Right lung (tissue), 5 donors: ENCODE data around the gene LRRC56. TPM values are rescaled to one million over a fixed set of nuclear protein-coding genes. Genes with fewer than 3 reads are reported as not detected.
"Not testable (repeated sequence)": the region's sequence is repeated elsewhere in the genome, so short reads cannot be mapped to it uniquely, and the experiment has no call there.

Experiments
- DNase-seq, 2 donors: peaks; one replicate each; pipeline ENCODE4 v3.0.0-alpha.2; 2013
- polyA plus RNA-seq, 5 donors: library from polyadenylated mRNA; unstranded; fragments of 120-200 nt; gene quantifications; one replicate each; pipeline versions ENCODE4 v1.2.1 to v1.2.3, GENCODE V29; 2013; ENCODE audit warnings: inconsistent platforms in 1 of 5, low replicate concordance in 1 of 5; ENCODE audit not compliant: insufficient read length in 5 of 5, insufficient read depth in 1 of 5

The LRRC56 gene
- polyA plus RNA-seq, 5 donors: 2.3 to 5.0 (median 3.3) TPM

DNA sequence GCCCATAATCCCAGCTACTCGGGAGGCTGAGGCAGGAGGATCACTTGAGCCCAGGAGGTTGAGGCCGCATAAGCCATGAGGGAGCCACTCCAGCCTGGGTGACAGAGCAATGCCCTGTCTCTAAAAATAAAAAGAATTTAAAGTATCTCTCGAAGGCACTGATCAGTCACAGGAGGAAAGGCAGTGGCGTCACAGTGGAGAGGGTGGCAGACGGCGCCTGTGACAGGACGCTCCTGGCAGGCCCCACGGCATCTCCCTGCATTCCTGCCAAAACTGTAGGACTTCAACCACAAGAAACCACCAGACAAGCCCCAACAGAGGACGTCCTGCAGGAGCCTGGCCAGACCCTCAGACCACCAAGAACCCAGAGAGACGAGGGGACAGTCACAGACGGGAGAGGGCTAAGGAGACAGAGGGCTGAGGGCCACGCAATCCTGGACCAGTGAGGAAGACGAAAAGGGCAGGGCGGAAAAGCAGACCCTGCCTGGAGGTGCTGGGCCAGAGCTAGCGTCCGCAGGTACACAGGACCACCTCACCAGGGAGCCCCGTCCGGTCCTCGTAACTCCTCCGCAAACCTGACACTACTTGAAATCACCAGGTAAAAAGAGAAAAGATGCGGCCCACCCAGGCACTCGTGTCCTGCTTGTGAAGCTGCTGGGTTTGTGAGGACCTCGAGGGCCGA lies 36.2 kb upstream of the LRRC56 start:
- DNase-seq: no peak

DNA sequence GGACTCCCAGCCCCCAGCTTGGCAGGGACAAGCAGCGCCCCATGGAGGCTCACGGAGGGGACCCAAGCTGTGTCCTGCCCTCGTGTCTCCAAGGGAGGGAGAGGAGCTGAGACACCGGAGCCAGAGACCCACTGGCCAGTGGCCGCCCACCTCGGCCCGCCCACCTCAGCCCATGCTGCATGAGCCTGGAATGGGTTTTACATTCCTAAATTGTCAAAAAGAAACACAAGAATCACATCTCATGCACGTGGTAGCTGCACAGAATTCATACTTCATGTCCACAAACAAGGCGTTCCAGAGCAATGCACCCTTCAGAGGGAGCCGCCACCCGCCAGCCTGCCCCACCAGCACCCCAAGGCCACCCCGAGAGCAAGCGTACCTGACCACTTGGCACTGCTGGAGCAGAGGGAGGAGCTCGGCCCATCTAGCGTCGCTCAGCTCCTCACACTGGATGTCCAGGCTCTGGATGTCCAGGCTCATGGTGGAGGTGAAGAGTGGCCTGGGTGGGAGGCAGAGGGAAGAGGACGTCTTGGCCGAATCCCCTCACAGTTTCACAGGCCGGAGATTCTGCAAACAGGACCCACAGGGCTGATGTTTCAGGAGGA lies 35.5 kb upstream of the LRRC56 start:
- no peak for DNase-seq

DNA sequence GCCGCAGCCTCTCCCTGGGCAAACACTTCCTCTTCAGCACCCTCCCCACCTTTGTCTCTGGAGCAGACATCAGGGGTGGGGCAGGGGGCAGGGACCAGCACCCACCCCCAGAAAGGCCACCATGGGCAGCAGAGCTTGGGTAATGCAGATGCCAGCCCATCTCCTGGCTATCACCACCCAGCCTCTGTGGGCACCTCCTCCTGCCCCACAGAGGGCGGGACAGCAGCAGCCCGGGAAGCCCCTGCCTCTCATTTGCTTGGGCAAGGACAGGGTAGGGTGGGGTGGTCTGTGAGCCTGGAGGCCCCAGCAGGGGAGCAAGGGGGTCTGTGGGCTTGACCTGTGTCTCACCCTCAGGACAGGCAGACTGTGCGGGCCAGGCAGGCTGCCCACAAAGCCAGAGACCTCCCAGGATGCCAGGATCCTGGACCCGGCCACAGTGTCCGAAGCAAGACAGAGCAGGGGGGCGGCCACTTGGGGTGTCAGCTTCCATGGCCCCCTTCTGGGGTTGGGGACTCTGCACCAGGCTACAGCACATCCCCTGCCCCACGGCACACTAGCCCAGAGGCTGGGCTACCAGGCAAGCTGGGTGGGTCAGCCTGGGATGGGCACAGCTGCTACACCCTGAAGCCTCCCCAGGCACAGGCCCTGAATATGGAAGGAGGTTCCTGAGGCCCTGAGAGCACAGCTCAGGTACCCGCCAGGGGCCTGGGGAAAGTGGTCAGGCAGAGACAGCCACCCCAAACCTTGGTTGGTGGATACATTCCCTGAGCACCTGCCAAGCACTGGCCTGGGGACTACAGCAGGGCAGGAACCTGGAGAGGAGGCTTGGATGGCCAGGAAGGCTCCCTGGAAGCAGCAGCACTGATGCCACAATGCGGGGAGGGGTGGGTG lies 34.8 kb upstream of the LRRC56 start:
- DNase-seq: no peak

DNA sequence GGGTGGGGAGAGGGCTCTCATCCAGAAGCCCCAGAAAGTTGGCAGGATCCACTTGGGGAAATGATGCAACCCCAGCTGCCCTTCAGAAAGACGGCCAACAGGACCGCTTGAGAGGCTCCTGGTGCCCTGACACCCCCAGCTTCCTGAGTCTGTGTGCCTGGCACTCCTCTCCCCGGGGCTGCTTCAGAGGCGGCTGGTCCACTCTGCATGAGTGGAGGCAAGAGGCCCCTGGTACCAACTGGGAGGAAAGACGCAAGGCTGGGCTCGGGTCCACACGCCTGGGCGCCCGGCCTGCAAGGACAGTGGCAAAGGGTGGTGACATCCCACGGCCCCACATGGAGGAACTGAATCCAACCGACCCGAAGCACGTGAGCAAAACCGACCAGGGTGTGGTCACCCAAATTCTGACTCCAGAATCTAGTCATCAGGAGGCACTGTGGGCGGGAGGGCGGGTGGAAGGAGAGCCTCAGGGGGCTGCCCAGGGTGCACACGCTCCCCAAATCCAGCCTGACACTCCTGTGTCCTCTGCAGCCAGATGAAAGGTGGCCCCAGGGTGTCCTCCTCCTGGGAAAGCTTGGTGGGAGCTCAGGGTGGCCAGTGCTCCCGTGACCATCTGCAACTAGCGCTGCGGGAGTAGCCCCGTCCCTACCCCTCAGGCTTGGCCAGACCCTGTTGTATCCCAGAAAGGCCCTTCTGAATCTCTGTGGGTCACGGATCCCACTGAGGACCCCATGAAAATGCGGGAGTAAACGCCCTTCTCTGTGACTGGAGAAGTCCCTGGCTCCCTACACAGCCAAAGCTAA lies 33.9 kb upstream of the LRRC56 start:
- DNase-seq: no peak

DNA sequence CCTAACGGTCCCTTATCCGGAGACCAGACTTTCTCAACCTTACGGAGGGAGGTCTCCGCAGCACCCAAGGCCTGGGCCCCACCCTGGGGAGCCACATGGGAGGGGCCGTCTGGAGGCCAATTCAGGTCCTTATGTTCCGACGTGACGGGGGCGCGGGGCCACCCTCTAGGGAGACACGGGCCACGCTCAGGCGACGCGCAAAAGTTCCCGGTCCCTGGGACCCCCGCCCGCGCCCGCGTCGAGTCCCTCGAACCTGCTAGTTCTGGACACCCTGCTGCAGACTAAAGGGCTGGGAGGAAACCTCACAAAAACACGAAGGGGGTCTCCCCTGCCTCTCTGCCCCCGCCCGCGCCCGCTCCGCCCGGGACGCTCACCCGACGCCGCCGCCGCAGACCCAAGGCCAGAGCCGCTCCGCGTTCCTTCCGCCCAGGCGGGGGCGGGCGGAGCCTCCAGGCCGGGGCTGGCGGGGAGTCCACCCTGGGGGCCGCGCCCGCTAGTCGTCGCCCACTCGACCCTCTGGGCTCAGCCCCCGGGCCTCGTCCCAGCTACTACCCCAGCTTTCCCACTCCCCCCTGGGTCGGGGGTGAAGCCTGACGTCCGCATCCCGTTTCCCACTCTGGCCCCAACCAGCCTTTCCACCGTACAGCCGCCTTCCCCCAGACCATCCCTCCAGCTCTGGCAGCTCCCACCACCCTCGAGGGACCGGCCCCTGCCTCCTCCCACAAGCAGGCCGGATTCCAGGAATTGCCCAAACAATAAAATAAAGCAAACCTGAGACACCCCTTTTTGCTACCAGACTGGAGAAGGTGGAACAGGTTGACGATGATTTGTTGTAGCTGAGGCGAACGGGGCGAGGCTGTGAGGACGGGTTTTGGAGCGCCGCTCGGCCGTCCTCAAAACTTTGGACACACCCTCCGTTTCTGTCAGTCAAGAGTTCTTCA lies 33.0 kb upstream of the LRRC56 start:
- DNase-seq: peak in 1 of 2 donors; percentile 28

DNA sequence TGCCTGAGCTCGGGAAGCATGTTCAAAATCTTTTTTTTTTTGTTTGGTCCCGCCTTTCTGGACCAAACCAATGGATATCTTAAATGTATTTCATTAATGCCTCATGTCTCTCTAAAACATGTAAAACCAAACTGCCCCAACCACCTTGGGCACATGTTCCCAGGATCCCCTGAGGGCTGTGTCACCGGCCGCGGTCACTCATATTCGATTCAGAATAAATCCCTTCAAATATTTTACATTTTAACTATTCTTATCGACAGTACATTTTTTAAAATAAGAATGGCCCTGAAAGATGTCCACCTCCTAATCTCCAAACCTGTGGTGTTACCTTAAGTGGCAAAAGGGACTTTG lies 32.4 kb upstream of the LRRC56 start:
- DNase-seq: no peak

DNA sequence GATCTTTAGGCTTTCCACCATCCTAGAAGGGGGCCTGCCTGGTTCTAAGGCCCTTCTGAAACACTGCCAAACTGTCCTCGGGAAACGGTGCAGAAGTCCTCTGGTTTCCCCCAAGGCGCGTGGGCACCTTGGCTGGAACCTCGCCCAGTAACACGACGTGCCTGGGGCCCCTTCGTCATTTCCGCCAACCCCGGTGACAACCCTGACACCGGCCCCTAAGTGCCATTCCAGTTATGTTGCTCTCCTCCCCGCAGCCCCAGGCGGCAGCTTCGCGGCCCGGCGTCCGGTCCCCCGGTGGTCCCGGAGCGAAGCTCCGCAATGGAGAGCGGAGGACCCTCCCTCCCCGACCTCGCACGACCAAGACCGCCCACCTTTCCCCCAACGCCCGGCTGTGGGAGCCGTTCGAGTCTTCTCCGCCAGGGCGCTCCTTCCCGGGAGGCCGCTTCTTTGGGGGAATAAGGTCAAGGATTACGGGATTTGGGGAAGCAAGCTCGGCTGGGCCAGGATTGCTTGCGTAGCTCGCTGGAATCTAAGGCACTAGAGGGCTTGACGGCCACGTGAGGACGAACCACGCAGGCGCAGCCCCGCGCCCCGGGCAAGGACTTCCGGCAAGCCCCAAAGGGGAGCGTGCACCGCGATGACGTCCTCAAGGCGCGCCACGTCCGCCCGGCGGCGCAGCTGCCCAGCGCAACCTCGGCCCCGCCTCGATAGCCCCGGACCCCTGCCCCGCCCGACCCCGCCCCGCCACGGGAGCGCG lies 30.9 kb upstream of the LRRC56 start:
- DNase-seq: peak; percentile 98

DNA sequence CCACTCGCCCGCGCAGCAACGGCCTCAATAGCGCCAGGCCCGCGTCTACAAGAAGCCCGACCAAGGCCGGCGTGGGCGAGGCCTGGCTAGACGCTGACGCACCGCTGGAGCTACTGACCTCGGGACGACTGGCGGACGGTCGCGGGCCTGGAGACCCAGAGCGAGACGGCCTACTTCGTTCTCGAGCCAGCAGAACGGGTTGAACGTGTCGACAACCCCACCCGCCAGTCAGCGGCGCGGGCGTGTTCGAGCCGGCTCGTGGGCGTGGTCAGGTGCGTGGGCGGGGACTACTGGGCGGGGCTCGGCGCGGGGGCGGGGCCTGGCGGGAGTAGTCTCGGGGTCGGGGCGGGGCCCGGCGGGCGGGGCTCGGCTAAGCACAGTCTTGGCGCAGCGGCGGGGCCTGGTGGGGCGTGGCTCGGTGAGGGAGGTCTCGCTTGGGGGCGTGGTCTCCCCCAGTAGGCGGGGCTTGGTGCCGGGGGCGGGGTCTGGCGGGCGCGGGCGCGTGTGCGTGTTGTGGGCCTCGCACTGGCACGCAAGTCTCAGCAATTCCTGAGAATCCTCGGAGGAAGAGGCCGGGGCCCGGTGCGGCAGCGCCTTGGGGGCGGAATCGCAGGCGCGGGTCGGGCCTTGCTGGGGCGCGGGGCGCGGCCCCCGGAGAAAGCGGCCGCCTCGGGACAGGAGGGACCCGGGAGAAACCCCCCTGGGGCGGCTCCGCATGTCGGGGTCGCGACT lies 30.2 kb upstream of the LRRC56 start, which contains the start of gene RNH1:
RNH1 (minus strand) TSS at position 248 of the 732 bp plus-strand sequence. CDS start 5,080 bp downstream, outside the sequence.
- peak; percentile 91 to 92 for DNase-seq

DNA sequence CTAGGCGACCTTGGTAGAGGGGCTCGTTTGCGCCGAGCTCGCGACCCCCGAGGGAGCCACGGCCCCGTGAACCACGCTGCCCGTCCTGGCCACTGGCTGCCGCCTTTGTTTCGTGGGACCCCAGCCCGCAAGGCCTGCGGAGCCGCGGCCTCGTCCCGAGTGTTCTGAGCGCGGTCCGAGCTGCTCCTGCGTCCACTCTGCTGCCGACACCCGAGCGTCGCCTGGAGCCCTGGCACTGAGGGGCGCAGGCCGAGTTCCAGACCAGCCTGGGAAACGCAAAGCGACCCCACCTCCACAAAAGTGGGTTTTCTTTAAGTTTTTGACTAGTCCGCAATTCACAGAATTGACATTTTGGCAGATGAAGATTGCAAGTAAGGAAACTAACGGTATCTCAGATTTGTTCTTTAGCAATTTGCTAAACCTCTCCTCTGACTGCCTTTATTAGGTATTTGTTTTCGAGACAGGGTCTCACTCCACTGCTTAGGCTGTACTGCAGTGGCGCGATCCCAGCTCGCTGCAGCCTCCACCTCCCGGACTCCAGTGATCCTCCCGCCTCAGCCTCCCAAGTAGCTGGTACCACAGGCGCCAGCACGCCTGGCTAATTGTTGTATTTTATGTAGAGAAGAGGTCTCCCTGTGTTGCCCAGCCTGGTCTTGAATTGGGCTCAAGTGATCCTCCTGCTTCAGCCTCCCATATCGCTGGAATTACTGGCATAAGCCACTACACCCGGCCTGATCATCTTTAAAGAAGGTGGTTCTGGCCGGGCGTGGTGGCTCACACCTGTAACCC lies 29.4 kb upstream of the LRRC56 start:
- no peak for DNase-seq

DNA sequence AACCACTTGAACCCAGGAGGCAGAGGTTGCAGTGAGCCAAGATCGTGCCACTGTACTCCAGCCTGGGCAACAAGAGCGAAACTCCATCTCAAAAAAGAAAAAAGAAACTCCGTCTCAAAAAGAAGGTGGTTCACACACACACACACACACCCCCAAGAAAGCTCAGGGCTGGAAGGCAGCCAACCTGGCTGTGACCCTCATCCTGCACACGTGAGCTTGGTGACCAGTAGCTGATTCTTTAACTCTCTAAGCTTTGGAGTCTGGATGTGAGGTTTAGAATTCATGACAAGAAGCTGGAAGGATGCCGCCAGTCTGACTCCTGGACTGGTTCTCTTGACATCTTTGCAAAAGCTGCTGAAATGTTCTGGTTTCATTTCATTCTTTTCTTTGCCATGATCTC lies 28.4 kb upstream of the LRRC56 start:
- no peak for DNase-seq

DNA sequence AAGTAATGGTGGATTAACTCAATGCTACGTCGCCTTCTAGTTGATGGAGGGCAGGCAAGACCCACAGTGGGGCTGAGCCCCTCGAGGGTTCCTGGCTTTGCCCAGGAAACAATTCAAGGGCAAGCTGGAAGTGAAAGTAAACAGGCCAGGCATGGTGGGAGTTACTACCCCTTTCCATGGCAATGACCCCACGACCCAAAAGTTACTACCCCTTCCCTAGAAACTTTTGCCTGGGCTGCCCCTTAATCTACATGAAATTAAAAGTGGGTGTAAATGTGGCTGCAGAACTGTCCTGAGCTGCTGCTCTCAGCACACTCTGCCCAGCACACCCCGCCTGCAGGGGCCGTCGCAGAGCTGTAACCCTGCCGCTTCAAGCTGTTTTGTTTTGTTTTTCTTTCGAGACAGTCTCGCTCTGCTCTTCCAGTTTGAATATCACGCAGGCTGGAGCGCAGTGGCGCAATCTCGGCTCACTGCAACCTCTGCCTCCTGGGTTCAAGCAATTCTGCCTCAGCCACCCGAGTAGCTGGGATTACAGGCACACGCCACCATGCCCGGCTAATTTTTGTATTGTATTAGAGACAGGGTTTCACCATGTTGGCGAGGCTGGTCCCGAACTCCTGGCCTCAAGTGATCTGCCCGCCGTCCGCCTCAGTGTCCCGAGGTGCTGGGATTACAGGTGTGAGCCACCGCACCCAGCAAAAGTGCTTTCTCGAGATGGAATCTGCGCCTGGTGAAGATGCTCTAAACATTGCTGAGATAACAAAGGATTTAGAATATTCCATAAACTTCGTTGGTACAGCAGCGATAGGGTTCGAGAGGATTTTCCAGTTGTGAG lies 24.3 kb upstream of the LRRC56 start:
- DNase-seq: no peak

DNA sequence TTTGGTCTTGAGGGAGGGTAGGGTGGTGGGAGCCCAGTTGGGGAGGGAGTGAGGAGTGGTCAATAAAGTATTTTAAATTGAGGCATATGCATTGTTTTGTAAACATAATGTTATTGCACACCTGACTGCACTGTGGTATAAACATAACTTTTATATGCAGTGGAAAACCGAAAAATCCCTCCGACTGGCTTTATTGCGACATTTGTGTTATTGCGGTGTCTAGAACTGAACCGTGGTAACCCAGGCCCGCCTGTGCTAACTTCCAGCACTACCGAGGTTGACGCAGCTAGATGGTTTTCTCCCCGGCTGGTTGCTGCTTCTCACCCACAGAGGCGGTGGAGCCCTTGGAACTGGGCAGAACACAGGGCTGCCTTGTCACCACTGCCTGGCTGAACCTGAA lies 22.7 kb upstream of the LRRC56 start:
- no peak for DNase-seq

DNA sequence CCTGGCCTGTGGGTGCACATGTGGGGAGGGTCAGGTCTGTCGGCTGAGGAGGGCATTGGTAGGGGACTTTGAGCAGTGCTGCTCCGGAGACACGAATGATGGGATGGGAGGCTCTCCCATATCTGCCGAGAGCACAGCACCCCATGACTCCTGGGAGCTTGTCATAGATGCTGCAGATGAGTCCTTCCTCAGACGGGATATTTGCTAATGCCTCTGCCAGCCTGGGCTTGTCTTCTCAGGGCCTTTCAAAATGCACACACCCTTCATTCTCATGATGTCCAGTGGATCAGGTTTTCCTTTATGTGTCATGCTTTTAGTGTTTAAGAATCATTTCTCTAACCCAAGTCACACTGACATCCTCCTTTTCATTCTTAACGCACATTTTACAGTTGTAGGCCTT lies 22.2 kb upstream of the LRRC56 start:
- DNase-seq: no peak

DNA sequence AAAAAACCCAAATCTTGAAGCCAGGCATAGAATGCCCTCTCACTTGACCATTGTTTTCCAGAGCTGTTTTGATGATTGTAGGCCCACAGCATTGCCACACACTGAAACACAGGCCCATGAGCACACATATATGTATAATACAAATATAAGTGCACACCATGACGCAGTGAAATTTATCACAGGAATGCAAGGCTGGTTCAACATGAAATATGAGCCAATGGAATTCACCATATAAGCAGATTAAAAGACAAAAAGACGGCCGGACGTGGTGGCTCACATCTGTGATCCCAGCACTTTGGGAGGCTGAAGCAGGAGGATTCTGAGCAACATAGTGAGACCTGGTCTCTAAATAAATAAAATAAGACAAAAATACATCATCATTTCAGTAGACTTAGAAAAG lies 20.9 kb upstream of the LRRC56 start:
- DNase-seq: no peak

DNA sequence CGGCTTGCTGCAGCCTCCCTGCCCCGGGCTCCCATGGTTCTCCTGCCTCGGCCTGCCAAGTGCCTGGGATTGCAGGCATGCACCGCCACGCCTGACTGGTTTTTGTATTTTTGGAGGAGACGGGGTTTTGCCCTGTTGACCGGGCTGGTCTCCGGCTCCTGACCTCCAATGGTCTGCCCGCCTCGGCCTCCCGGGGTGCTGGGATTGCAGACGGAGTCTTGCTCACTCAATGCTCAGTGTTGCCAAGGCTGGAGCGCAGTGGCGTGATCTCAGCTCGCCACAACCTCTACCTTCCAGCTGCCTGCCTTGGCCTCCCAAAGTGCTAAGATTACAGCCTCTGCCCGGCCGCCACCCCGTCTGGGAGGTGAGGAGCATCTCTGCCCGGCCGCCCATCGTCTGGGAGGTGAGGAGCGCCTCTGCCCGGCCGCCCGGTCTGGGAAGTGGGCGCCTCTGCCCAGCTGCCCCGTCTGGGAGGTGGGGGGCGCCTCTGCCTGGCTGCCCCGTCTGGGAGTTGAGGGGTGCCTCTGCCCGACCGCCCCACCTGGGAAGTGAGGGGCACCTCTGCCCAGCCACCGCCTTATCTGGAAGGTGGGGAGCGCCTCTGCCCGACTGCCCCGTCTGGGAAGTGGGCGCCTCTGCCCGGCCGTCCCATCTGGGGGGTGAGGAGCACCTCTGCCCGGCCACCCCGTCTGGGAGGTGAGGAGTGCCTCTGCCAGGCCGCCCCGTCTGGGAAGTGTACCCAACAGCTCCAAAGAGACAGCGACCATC lies 20.2 kb upstream of the LRRC56 start:
- not testable (repeated sequence) for DNase-seq

DNA sequence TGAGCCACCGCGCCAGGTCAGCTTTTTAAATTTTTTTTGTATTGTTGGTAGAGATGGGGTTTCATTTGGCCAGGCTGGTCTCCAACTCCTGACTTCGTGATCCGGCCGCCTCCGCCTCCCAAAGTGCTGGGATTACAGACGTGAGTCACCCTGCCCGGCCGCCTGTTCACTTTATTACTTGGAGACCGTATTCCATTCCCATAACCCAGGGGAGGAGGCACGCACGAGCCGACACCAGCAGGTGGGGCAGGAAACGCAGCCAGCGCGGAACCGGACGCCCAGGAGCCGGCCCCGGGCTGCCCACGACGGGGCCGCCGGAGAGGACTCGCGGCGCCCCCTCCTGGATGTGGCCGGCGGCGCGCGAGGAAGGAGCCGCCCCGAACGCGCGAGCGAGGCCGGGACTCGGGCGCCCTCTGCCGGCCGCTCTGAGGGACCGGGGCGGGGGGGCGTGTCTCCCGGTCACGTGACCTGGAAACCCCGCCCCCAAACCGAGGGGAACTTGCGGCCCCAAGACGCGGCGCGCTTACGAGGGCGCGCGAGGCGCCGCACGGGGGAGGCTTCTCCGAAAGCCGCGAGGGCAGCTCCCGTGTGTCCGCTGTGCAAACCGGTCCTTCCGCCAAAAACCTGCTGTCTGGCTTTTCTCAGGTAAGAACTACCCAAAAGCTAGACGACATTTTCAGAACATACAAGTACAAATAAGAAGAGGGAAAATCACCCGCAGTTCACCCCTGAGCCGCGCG lies 18.7 kb upstream of the LRRC56 start:
- peak; percentile 67 to 80 for DNase-seq
